Endothelial cell of umbilical vein (primary cell): Measurements from ENCODE around the gene PAK6. TPM values are rescaled to one million over a fixed set of nuclear protein-coding genes. Genes with fewer than 3 reads are reported as not detected.

ENCODE experiments used
- BruUV-seq: library from RNA; stranded (reverse); fragments of 400-500 nt; replicated peaks from 2 replicates; lab custom pipeline; 2021; lab: Mats Ljungman, UMichigan
- CTCF ChIA-PET: fragments of 300-600, 350-600 bp; sonication (Branson Sonifier 250); formaldehyde crosslinking; loops from one replicate; lab custom pipeline; 2021; ENCODE audit warnings: antibody characterized with exemption, inconsistent platforms; lab: Charles Lee
- POLR2A ChIA-PET: fragments of 300-600, 350-600 bp; sonication (Branson Sonifier 250); formaldehyde crosslinking; loops from one replicate; lab custom pipeline; 2021; ENCODE audit warnings: antibody characterized with exemption, inconsistent platforms; lab: Charles Lee
- DNase-seq: peaks from one replicate; pipeline ENCODE4 v3.0.0-alpha.2; 2011; ENCODE audit warnings: low read depth, low spot score
- FAIRE-seq: peaks from 2 replicates; lab custom pipeline; 2011; peaks lifted over from hg19 to GRCh38; lab: Jason Lieb, UNC
- H2AFZ ChIP-seq: 2 replicates; pipeline ENCODE4 v1.6.0; 2012; ENCODE audit warnings: low read depth, low read length, control low read depth, inconsistent platforms
- H3K27ac ChIP-seq: 2 replicates; pipeline ENCODE4 v1.5.1; 2011; ENCODE audit warnings: low read depth, mild to moderate bottlenecking, control low read depth, low read length, moderate library complexity; ENCODE audit not compliant: insufficient read depth
- H3K27me3 ChIP-seq, 2 experiments: 2 replicates each; pipeline versions ENCODE4 v1.6.0 to v1.6.1; 2011; ENCODE audit warnings: low read length in 2 of 2, mixed read lengths in 1 of 2; ENCODE audit not compliant: control insufficient read depth in 2 of 2, insufficient read depth in 2 of 2
- H3K36me3 ChIP-seq, 2 experiments: 2 replicates in 1 of 2; 3 replicates in 1 of 2; pipeline ENCODE4 v1.5.1; 2011; ENCODE audit warnings: low read length in 2 of 2, mild to moderate bottlenecking in 1 of 2, moderate library complexity in 1 of 2; ENCODE audit not compliant: control insufficient read depth in 2 of 2, insufficient read depth in 2 of 2; ENCODE audit errors: extremely low read depth in 1 of 2
- H3K4me1 ChIP-seq: 3 replicates; pipeline ENCODE4 v1.5.1; 2011; ENCODE audit warnings: mild to moderate bottlenecking, low read length; ENCODE audit not compliant: control insufficient read depth, insufficient read depth; ENCODE audit errors: extremely low read depth
- H3K4me2 ChIP-seq: 2 replicates; pipeline ENCODE4 v1.6.1; 2011; ENCODE audit warnings: low read length, control low read depth, mixed read lengths; ENCODE audit not compliant: insufficient read depth
- H3K4me3 ChIP-seq, 3 experiments: fragments of 200-600 bp in 1 of 3; sonication (generic), shearing (Covaris generic) in 1 of 3; replicated peaks in 1 of 3; 2 replicates each; pipeline ENCODE4 v1.5.1; 2011 to 2016; ENCODE audit warnings: control low read depth in 3 of 3, low read length in 3 of 3, mild to moderate bottlenecking in 2 of 3, inconsistent platforms in 1 of 3, low read depth in 1 of 3, moderate library complexity in 1 of 3; ENCODE audit not compliant: insufficient read depth in 1 of 3
- H3K79me2 ChIP-seq: 2 replicates; pipeline ENCODE4 v1.6.0; 2012; ENCODE audit warnings: low read length, inconsistent platforms; ENCODE audit not compliant: control insufficient read depth, insufficient read depth
- H3K9ac ChIP-seq: replicated peaks from 2 replicates; pipeline ENCODE3; 2011; ENCODE audit warnings: low read length, control low read depth; ENCODE audit not compliant: insufficient read depth; ENCODE audit errors: extremely low read depth
- H3K9me1 ChIP-seq: replicated peaks from 3 replicates; pipeline ENCODE4 v1.6.0; 2011; ENCODE audit warnings: mild to moderate bottlenecking, low read length; ENCODE audit not compliant: control insufficient read depth, insufficient read depth; ENCODE audit errors: extremely low read depth
- H3K9me3 ChIP-seq: replicated peaks from 2 replicates; pipeline ENCODE4 v1.5.1; 2012; ENCODE audit warnings: low read length, inconsistent platforms; ENCODE audit not compliant: control insufficient read depth, insufficient read depth
- H4K20me1 ChIP-seq: replicated peaks from 2 replicates; pipeline ENCODE3; 2011; ENCODE audit warnings: mild to moderate bottlenecking, low read length; ENCODE audit not compliant: control insufficient read depth, insufficient read depth; ENCODE audit errors: extremely low read depth
- CTCF ChIP-seq, 2 donors: IDR thresholded peaks; 1 replicate in 1 of 2; 2 replicates in 1 of 2; pipeline ENCODE4 v1.5.1; 2011; ENCODE audit warnings: low read length in 2 of 2, mild to moderate bottlenecking in 2 of 2, moderate library complexity in 2 of 2, control low read depth in 1 of 2, inconsistent platforms in 1 of 2, low read depth in 1 of 2; ENCODE audit not compliant: insufficient read depth in 1 of 2; ENCODE audit errors: extremely low read depth in 1 of 2
- EZH2 ChIP-seq: IDR thresholded peaks from 2 replicates; pipeline ENCODE4 v1.6.1; 2012; ENCODE audit warnings: borderline replicate concordance, low read depth, mild to moderate bottlenecking, moderate library complexity, low read length, inconsistent platforms; ENCODE audit not compliant: severe bottlenecking
- FOS ChIP-seq: IDR thresholded peaks from 2 replicates; pipeline ENCODE4 v1.6.1; 2011; ENCODE audit warnings: mild to moderate bottlenecking, low read length, moderate library complexity, borderline replicate concordance; ENCODE audit not compliant: insufficient read depth
- JUN ChIP-seq: IDR thresholded peaks from 2 replicates; pipeline ENCODE4 v1.6.1; 2011; ENCODE audit warnings: borderline replicate concordance, low read depth; ENCODE audit not compliant: insufficient read length, insufficient read depth
- MYC ChIP-seq: IDR thresholded peaks from one replicate; pipeline ENCODE4 v1.6.1; 2011; ENCODE audit warnings: mild to moderate bottlenecking, low read depth, low read length
- POLR2A ChIP-seq: IDR thresholded peaks from 2 replicates; pipeline ENCODE4 v1.6.1; 2012; ENCODE audit warnings: low read depth, mild to moderate bottlenecking, control low read depth, low read length
- dilution Hi-C: fragments of 300-500 bp; cut with MboI; formaldehyde crosslinking; loops from one replicate; pipeline ENCODE4 v1.15.0; 2019; ENCODE audit warnings: low sequenced_read_pairs; ENCODE audit not compliant: extremely low pct_ligation_motif_present
- intact Hi-C: fragments of 100-400 bp; cut with micrococcal nuclease; formaldehyde crosslinking; loops from one replicate; pipeline ENCODE4 v1.10.0; 2022
- polyA plus RNA-seq, 4 experiments: library from polyadenylated mRNA; depleted of rRNA in 3 of 4; stranded (reverse) in 3 of 4; unstranded in 1 of 4; fragments of >200 nt; gene quantifications; 2 replicates each; pipeline versions ENCODE4 v1.2.1 to v1.2.3, GENCODE V29; 2011 to 2012; ENCODE audit warnings: missing spikeins in 1 of 4
- total RNA-seq: library from RNA; stranded (reverse); gene quantifications from 2 replicates; pipeline ENCODE4 v1.2.3, GENCODE V29; 2021

Gene PAK6
- total and polyA plus RNA-seq, 2 donors (not counting 3 experiments of a cell fraction or from before 2014, with no cell fraction given), result not detected

GRCh38 chr15:40309344-40309862 lies 70.5 kb downstream of the PAK6 start:
- dilution Hi-C loops, result no loop called here
- Histone ChIP-seq H3K4me3 (no peak overlapping the region), H3K36me3 (no peaks in the 10 kb centered on the region), H2AFZ (no peak overlapping the region), H3K9me1 (no peaks in the 10 kb centered on the region), H3K9me3 (no peaks in the 10 kb centered on the region), H3K4me1 (peaks cover 11% of the 10 kb centered on the region), H3K27ac (no peak overlapping the region), H4K20me1 (no peaks in the 10 kb centered on the region), H3K27me3 (peaks cover 0 to 2% of the 10 kb centered on the region in 2 experiments), H3K4me2 (no peak overlapping the region), H3K9ac (no peak overlapping the region), H3K79me2 (no peaks in the 10 kb centered on the region)
- BruUV-seq, result no TSS peak
- ChIA-PET CTCF (interaction anchor here (0.6 to 15.0 kb wide), 27 partner anchors 8 to 361 kb away, joined by 3 to 403 read pairs (median 4); partner anchors contain the start of genes ANKRD63, BMF, CCDC9B and DISP2), POLR2A (no interaction called here)
- DNase-seq (no peak), FAIRE-seq (no peak)
- no peak for TF ChIP-seq MYC
- TF ChIP-seq JUN, result no peak
- no peak for TF ChIP-seq FOS
- no peak for TF ChIP-seq CTCF (IDR thresholded peaks at IDR 0.05; ENCODE audit: extremely low read depth in 1 of 2, insufficient read depth in 1 of 2, low read depth in 1 of 2, low read length in 2 of 2)
- TF ChIP-seq POLR2A, result no peak
- TF ChIP-seq EZH2, result no peak
- intact Hi-C loops, result no loop called here
